ENCODE measurements around the gene USH1G.
"Not testable (repeated sequence)": the region's sequence is repeated elsewhere in the genome, so short reads cannot be mapped to it uniquely, and the experiment has no call there.

Gene USH1G

DNA sequence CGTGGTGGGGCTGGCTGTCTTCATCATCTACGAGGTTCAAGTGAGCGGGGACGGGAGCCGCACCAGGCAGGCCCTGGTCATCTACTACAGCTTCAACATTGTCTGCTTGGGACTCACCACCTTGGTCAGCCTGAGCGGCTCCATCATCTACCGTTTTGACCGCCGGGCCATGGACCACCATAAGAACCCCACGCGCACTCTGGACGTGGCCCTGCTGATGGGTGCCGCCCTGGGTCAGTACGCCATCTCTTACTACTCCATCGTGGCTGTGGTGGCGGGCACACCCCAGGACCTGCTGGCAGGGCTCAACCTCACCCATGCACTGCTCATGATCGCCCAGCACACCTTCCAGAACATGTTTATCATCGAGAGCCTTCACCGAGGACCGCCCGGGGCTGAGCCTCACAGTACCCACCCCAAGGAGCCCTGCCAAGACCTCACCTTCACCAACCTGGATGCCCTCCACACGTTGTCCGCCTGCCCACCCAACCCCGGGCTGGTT, 7.5 kb upstream of the USH1G start:
- no peak for DNase-seq (ENCODE audit: low read depth)

DNA sequence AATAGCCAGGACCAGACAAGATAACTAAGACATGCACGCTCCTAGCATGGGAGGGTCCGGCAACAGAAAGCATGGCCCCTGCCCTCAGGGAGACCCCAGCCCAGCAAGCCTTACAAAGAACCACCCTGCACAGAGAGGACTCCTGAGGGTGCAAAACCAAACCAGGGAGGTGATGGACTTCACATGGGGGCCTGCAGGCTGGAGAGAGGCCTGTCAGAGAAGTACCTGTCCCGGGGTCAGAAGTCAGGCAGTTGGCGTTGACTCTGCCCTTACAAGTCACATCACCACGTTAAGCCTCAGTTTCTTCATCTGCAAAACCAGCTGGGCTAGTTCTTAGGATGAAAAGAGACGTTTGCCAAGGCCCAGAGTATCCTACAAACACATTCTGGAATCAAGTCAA, 5.7 kb upstream of the USH1G start:
- DNase-seq (ENCODE audit: low read depth), result no peak

DNA sequence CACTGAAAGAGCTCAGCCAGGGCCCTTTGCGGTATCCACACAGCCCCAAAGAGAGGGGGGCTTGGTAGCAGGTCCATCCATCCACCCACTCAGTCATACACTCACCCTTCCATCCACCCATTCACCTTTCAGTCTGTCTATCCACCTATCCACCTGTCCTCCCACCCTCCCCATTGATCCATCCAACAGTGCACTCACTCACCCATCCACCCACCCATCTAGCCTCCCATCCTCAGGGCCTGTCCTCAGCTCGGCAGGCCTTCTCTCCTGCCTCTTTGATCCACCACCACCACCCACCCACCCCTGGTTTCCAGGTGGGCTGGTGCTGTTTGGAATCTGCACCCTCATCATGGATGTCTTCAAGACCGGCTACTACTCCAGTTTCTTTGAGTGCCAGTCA, 2.2 kb upstream of the USH1G start:
- DNase-seq (ENCODE audit: low read depth), result no peak

DNA sequence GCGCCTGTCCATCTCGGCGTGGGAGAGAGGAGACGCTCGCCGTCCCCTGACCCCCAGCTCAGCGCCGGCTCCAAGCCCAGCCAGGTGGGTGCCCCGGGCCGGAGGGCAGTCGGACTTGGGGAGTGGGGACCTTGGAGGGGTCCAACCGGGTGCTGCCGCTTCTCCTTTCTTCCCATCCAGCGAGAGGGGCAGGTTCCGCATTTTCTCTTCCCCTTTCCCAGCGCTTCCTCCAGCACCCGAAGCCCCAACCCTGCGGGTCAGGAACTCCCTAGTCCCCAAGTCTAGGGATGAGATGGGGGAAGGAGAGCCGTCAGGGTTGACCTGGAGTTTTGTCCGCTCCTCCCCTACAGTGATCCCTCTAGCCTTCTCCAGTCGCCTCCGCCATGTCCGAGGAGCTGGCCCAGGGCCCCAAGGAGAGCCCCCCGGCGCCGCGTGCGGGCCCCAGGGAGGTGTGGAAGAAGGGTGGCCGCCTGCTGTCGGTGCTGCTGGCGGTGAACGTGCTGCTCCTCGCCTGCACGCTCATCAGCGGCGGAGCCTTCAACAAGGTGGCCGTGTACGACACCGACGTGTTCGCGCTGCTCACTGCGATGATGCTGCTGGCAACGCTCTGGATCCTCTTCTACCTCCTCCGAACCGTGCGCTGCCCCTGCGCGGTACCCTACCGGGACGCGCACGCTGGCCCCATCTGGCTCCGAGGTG, 1.3 kb upstream of the USH1G start, which contains the start of gene OTOP2:
TSS of gene OTOP2 (plus strand) at position 24 of the 699 bp plus-strand sequence. CDS start at position 384, 360 bp downstream.
- DNase-seq (ENCODE audit: low read depth), result no peak

DNA sequence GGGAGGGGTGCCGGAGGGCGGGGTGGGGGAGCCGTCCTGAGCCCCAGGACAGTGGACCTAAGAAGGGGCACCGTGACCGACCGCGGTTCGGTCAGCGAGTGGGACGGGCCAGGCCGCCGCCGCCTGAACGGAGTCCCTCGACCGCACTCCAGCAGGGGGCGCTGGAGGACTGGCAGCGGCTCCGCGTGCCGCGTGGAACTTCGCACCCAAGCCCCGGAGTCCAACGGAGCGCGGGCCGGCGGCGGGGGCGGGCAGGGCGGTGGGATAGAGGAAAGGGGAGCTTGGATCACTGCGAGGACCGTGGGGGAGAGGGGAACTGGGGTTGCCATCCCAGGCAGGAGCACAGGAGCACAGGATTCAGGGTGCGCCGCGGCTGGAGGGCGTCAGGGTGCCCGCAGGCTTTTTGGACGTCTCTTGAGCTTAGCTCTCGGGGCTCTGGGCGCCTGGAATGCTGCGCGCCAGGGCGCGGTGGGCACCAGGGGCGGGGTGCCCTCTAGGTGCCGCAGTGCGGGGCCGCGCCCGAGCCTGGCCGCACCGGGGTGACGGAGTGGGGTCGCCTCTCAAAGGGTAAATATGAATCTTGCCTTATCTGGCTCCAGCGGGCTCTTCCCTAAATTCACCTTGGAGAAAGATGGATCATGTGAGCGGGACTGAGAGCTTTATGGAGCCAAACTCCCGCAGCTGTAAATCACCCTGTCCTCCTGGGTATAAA, 639 bp upstream of the USH1G start:
- peak; percentile 36 for DNase-seq (ENCODE audit: low read depth)

DNA sequence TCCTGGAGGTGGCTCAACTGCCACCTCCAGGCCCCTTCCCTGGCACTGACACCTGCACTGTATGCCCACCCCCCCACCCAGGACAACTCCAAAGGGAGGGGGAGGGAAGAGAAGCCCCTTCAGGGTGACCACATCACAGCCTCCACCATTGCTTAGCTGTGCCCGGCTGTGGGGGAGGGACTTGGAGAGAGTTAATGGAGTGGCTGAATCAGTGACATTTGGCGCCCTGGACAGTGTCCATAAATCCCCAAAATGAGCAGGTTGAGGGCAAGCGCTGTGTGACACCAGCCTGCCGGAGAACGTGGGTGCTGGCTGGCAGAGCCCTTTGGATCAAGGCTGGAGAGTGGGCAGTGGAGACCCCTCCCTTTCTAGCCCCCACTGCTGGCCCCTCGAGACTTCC, 883 bp downstream of the USH1G start:
- DNase-seq (ENCODE audit: low read depth), result no peak

DNA sequence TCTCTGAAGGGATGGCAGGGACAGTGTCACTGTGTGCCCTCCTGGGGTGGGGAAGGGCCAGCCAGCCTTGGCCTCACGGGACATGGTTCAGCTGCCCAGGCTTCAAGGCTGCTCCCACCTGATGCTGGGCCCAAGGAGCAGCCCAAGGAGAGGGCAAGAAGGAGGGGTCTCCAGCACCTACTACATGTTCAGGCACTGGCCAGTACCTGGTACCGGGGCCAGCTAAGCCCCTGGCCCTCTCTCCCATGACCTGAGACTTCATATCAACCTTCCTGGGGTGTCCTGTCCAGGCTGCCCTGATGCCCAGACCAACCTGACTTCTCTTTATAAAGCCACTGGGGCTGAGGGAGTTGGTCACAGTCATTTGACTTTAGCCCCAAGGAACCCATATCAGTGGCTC, 1.3 kb downstream of the USH1G start:
- no peak for DNase-seq (ENCODE audit: low read depth)

DNA sequence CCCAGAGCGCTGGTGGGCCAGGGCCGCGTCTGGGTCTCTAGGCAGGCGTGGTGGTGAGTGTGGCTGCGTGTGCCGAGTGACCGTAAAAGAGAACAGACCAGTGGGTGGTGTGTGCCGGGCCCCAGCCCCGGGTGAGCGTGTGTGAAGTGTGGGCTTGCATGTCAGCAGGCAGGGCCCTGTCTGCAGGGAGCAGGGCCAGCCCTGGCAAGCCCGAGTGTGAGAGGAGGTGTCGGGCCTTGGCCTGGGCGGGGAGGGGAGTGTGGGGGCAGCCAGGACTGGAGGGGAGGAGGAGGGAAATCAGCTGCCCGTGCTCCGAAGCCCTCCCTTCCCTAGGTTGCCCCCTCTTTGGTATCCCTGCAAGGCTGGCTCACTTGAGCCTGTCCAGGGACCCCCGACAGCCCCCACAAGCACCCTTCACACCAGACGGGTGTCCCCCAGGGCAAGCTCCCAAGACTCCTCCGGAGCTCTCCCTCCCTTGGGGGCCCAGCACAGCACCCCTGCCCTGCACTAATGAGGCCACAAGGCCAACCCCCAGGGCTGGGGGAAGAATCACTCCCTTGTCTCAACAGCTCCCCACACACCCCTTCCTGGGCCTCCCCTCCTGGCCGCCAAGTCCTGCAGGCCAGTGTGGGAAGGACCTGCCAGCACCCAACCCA, 1.9 kb downstream of the USH1G start:
- DNase-seq (ENCODE audit: low read depth), result no peak

DNA sequence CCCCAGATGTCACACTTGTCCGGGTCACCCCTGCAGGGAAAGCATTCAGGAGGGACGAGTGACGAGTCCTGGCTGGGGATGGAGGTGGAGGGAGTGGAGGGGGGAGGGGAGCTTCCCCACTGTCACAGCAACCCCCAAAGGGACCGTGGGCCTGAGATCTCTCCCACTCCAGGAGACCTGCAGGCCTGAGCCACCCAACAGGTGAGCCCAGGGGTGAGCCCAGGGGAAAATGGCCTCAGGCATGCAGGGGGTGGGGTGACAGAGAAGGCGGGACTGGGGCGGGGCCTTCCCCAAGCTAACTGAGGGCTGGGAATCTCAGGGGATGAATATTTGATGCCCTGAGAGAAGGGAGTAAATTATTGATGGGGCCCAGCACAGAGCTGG, 2.4 kb downstream of the USH1G start:
- no peak for DNase-seq (ENCODE audit: low read depth)

DNA sequence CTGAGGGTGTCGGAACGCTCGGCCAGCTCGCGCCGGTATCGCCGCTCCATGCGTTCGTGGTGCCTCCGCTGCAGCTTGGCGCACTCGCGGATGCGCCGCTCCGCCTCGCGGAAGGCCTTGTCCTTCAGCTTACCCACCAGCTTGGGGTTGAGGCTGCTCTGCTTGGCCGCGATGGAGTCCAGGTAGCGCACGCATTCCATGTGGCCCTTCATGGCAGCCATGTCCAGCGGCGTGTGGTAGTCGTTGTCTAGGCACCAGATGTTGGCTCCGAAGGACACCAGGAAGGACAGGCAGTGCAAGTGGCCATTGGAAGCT, 2.8 kb downstream of the USH1G start:
- no peak for DNase-seq (ENCODE audit: low read depth)

DNA sequence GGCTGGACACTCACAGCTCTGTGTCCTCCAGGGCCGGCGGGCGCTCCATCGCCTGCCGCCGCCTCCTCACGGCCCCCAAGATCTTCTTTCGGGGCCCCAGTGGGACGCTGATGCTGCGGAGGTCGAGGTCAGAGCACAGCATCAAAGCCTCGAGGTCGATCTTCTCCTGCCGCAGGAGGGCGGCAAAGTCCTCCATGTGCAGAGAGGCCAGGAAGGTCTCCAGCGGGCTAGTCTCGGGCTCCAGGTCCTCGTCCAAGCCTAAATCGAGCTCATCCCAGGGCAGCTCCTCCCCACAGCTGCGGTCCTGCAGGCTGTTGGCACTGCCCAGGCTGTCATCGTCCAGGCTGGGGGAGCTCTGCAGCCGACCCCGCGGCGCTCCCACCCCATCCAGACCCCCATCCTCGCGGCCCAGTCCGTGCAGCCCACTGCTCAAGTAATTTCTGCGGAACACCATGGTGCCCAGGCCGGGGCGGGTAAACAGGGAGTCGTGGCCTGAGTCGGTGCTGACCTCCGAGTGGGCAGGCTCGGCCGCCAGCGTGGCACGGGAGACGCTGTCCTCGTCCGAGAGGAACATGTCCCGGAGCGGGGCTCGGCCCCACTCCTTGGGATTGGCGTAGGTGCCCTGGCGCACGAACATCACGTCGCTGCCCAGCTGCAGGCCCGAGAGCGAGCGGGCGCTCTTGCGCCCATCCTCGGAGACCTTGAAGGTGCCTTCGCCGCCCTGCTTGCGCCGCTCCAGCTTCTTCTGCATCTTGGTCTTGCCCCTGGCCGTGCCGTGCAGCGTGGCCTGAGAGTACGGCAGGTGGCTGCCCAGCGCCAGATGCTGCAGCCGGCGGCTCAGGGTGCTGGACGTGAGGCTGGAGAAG, 3.4 kb downstream of the USH1G start:
- DNase-seq (ENCODE audit: low read depth), result no peak

DNA sequence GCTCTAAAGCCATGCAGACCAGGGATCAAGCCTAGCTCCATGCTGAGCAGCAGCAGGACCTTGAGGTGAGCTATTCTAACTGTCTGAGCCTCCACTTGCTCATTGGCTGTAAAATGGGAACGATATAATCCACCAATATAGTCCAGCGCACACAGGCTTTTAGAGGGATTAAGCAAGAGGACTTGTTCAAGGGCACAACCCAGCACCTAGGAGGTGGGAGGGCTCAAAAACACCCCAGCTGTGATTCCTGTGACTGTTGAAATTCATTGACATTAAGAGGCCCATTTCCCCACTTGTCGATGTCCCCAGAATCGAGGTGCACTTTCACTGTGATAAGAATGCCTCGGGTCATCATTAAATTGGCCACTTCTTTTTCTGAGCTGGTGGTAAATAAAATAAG, 4.1 kb downstream of the USH1G start:
- no peak for DNase-seq (ENCODE audit: low read depth)

DNA sequence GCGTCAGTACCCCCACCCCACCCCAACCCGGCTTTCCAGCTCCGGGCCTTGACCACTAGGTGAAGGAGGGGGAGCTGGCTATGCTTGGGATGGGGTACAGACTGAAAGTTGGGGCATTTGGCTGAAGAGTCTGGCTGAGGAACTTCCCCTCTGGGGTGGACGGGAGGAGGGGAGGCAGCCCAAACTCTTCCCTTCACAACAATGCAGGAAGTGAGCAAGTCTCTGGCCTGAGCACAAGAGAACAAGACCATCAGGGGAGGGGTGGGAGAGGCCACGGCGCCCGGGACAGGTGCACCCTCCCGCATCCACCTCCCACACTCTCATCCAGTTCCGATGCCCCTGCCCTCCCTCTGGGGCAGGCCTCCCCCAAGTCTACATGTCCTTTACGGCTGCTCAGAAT, 5.6 kb downstream of the USH1G start:
- DNase-seq (ENCODE audit: low read depth), result no peak

DNA sequence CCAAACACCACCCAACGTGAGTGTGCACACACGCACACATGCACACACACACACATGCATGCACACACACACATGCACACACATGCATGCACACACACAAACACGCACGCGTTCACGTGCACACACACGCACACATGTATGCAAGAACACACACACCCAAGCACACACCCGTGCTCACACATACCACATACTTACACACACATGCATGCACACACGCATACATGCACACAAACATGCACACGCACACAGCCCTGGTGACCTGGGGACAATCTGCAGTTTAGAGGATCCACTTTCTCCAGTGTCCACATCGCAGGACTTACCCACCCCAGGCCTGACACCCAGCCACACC, 6.2 kb downstream of the USH1G start:
- no peak for DNase-seq (ENCODE audit: low read depth)

DNA sequence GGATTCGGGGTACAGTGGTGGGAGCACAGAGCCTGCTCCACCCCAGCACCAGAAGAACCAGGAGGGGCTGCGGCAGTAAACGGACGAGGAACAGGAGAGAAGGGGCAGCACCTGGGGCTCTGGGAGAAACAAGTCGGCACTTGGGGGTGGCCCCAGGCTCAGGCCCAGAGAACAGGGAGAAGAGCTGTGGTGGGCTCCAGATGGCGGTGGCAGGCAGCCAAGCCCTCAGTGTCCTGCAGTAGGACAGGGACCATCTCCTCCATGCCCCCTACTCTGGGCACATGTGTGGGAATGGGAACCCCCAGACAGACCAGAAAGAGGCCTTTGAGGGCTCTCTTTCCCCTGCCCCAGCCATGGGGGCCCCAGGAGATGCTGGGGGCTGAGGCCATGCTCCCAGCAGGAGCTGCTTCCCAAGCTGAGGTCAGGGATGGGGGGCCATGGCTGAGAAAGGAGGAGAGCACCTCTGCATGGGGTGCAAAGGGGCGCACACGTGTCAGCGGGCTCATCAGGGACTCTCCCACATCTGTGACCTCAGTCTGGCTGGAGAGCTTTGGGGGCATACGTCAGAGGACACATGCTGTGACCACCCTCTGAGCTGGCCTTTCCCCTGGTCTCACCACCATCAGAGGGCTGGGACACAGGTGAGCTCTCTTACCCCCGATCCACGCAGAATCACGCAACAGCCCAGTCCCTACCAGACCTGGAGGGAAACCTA, 6.8 kb downstream of the USH1G start:
- no peak for DNase-seq (ENCODE audit: low read depth)

DNA sequence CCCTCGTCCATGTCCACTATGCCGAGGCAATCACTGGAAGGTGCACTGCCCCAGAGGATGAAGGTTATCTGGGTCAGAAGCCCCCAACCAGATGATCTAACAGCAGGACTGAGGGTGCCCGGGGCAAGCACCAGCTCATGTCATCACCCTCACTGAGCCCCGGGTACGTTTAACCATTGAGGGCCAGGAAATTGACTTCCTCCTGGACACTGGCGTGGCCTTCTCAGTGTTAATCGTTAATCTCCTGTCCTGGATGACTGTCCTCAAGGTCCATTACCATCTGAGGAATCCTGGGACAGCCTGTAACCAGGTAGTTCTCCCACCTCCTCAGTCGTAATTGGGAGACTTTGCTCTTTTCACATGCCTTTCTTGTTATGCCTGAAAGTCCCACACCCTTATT, 11.6 kb downstream of the USH1G start:
- DNase-seq (ENCODE audit: low read depth), result not testable (repeated sequence)

DNA sequence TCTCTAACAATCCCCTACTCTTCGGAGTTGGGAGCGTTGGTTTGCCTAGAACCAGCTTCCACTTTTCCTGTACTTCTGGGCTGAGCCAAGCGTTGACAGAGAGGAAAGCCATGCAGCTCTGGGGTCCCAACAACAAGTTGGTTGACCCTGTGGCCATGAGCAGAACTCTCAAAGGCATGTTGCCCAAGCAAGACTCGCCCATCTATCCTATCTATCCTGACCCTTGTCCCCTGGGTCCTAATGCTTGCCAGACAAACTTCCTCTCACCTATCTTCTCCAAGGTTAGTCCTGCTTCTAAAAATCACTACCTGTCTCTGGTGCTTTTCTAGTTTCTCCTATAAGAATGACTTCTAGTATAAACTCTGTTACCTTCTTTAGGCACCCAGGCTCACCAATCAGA, 14.0 kb downstream of the USH1G start:
- not testable (repeated sequence) for DNase-seq (ENCODE audit: low read depth)

DNA sequence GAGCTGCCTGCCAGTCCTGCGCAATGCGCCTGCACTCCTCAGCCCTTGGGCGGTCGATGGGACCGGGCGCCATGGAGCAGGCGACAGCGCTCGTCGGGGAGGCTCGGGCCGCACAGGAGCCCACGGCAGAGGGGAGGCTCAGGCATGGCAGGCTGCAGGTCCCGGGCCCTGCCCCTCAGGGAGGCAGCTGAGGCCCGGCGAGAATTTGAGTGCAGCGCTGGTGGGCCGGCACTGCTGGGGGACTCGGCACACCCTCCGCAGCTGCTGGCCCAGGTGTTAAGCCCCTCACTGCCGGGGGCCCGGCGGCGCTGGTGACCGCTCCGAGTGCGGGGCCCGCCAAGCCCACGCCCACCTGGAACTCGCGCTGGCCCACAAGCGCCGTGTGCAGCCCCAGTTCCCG, 16.0 kb downstream of the USH1G start:
- DNase-seq (ENCODE audit: low read depth), result no peak

DNA sequence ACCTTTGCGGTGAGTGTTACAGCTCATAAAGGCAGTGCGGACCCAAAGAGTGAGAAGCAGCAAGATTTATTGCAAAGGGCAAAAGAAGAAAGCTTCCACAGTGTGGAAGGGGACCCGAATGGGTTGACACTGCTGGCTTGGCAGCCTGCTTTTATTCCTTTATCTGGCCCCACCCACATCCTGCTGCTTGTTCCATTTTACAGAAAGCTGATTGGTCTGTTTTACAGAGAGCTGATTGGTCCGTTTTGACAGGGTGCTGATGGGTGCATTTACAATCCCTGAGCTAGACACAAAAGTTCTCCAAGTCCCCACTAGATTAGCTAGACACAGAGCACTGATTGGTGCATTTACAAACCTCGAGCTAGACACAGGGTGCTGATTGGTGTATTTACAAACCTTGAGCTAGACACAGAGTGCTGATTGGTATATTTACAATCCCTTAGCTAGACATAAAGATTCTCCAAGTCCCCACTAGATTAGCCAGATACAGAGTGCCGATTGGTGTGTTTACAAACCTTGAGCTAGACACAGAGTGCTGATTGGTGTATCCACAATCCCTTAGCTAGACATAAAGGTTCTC, 16.8 kb downstream of the USH1G start:
- DNase-seq (ENCODE audit: low read depth), result not testable (repeated sequence)

DNA sequence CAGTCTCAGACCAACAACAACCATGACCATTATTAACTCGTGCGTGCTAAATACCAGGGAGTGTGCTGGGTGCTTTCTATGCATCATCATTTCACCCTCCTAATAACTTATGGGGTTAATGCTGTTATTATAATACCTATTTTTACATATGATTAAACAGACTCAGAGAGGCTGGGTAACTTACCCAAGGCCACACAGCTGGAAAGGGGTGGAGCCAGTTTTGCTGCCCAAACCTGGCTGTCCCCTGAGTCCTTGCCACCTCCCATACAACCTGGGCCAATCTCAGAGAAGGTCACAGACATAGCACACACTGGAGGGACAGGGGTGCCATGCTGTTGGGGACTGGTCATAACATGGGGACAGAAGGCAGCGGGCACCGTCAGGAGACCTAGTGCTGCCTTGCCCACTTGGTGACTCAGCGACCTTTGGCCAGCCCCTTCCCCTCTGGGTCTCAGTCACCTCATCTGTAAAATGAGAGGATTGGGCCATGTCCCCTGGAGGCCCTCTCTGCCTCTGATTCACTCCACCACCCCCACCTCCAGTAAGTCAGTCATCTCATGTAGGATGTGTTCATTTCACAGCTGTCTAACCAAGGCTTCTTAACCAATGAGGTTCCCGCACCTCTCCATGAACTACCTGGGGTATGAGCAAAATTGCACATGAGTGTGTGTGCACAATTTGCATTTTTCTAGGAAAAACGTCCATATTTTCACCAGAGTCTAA, 18.2 kb downstream of the USH1G start:
- DNase-seq (ENCODE audit: low read depth), result no peak

DNA sequence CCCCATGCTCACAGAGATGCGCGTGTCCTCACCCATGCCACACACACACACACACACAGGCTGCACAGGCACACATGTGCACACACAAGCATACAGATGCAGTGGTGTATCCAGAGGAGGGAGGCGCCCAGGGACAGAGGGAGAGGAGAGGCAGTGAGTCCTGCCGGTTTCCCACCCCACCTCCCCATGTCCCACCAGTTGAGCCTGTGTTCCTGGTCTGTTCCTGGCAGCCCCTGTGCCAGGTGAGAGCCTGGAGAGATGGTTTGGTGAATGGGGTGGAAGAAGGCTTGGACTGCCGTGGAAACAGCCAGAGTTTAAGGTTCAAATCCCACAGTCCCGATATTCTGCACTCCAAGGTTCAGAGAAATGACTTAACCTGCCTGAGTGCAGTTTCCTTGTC, 19.4 kb downstream of the USH1G start:
- DNase-seq (ENCODE audit: low read depth), result no peak
